MV-4-11 (cell line): ENCODE data around the gene CD320.
A peak's percentile ranks its signal among the peaks of the same experiment; 100 is the strongest.
"Not testable (repeated sequence)": the region's sequence is repeated elsewhere in the genome, so short reads cannot be mapped to it uniquely, and the experiment has no call there.

Experiments used
- DNase-seq: peaks from one replicate; lab custom pipeline; 2025; lab: John Stamatoyannopoulos, UW

Gene CD320

DNA sequence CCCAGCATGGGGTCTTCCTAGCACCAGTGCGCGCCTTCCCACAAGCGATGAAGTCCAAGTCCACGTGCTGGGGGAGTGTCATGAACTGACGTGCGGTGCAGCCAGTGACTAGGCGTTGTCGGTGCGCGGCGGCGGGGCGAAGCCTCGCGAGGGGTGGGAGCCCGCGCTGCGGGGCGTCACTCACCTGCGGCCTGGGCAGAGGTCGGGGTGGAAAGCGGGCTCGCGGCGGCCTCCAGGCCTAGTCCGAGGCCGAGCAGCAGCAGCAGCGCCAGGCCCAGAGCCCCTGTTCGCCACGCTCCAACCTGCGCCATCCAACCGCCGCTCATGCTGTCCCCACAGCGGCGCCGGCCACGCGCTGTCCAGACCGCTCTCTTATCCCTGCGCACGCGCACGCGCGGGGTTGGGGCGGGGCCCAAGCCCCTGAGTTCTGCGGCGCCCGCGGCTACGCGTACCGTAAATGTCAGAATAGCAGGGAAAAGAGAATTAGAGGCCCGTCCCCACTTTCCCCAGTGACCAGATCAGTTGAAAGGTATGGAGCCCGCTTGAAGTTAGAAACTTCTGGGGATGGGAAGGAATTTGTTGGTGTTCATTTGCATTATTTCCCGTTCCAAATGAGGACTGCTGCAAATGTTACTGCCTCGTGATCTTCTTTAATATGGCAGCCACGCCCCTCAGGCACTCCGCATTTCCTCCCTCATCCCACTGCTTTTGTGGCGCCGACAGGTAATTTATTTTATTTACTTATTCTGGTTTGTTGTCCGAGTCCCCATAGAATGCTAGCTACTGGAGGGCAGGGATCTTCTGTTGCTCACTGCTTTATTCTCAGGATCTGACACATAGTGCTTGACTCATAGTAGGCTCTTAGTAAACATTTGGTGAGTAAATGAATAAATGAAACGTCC lies at the start of gene CD320:
Gene CD320 (minus strand): TSS at position 394 of the 902 bp plus-strand sequence. CDS start 68 bp downstream, at position 326.
- peak; percentile 89 for DNase-seq

DNA sequence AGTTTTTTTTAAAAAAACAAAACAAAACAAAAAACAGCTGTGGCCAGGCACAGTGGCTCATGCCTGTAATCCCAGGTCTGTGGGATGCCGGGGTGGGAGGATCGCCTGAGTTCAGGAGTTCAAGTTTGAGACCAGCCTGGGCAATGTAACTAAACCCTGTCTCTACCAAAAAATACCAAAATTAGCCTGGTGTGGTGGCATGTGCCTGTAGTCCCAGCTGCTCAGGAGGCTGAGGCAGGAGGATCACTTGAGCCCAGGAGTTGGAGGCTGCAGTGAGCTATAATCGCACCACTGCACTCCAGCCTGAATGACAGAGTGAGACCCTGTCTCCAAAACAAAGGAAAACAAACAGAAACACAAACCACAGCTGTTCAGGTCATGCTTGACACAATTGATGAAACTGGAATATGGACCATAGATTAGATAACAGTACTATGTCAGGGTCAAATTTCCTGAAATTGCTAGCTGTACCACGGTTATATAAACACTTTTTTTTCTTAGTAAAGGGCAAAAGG lies 48.9 kb upstream of the CD320 start:
- DNase-seq = no peak

- peak; percentile 83 for DNase-seq
Measured at GRCh38 chr19:8355631-8356402, 47.7 kb upstream of the CD320 start.

- not testable (repeated sequence) for DNase-seq
Measured at GRCh38 chr19:8352845-8353244, 44.7 kb upstream of the CD320 start.

- DNase-seq = no peak
Measured at GRCh38 chr19:8352134-8352827, 44.1 kb upstream of the CD320 start.

DNA sequence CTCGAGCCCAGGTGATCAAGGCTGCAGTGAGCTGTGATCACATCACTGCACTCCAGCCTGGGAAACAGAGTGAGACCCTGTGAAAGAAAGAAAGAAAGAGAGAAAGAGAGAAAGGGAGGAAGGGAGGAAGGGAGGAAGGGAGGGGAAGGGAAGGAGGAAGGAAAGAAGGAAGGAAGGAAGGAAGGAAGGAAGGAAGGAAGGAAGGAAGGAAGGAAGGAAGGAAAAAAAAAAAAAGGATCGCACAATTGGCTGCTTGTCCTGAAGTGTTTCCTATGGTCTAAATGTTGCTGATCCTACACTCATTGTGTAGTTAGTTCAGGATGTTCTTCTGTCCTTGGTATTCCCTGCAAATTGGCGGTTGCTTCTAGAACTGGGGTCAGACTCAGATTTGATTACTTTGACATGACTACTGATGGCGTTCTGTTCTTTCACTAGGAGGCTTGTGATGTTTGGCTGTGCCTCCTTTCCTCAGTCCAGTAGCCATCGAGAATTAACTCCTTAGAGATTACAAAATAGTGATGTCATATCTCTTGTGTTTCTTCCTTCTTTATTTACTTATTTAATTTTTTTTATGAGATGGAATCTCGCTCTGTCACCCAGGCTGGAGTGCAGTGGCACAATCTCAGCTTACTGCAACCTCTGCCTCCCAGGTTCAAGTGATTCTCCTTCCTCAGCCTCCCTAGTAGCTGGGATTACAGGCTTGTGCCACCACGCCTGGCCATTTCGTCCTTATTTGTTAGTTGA lies 41.6 kb upstream of the CD320 start:
- not testable (repeated sequence) for DNase-seq

GRCh38 chr19:8343483-8343844 lies 35.3 kb upstream of the CD320 start:
- no peak for DNase-seq

- DNase-seq = peak; percentile 96
Measured at GRCh38 chr19:8342684-8343482, 34.7 kb upstream of the CD320 start, which contains the start of gene KANK3. Gene KANK3 (minus strand): TSS chr19:8343262. CDS start chr19:8337828, 5,434 bp downstream.

GRCh38 chr19:8342316-8342683 lies 34.1 kb upstream of the CD320 start:
- no peak for DNase-seq

DNA sequence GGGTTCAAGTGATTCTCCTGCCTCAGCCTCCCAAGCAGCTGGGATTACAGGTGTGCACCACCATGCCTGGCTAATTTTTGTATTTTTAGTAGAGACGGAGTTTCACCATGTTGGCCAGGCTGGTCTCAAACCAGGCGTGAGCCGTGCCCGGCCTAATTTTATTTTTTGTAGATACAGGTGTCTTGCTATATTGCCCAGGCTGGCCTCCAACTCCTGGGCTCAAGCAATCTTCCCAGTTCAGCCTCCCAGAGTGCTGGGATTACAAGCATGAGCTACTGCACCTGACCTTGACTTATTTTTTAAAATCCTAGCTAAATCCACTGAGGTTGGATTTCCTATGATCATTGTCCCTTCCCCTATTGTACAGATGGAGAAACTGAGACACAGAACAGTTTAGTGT lies 33.3 kb upstream of the CD320 start:
- not testable (repeated sequence) for DNase-seq

- DNase-seq = peak; percentile 17
Measured at GRCh38 chr19:8340341-8341096, 32.4 kb upstream of the CD320 start.

DNA sequence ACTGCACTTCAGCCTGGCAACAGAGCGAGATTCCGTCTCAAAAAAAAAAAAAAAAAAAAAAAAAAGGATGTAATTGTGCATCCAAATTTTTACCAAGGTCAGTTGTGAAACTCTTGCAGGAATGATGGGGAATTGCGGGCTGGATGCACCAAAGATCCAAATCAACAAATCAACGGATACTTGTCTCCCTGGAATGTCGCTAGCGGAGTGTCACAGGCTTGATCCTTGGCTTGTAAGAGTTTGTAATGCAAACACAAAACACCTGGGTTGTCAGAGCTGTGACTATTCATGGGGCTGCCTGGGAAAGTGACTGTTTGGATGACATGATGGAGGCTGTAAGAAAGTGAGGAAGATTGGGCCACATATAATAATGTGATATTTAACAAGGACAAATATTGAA lies 30.7 kb upstream of the CD320 start:
- DNase-seq = no peak

DNA sequence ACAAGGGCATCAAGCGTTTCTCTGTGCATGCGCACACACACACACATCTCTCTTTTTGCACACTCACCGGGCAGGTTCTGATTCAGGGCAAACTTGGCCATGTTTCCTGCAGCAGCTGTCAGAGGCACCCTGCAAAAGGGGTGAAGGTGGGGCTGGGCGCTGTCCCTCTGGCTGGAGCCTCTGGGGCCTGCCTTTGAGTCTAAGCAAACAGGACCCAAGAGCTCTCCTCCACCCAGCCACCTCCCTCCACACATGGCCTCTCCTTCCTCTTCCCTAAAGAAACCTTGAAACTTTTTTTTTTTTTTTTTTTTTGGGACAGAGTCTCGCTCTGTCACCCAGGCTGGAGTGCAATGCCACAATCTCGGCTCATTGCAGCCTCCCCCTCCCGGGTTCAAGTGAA lies 29.6 kb upstream of the CD320 start:
- DNase-seq = no peak

GRCh38 chr19:8336660-8337059 lies 28.5 kb upstream of the CD320 start:
- DNase-seq = no peak

DNA sequence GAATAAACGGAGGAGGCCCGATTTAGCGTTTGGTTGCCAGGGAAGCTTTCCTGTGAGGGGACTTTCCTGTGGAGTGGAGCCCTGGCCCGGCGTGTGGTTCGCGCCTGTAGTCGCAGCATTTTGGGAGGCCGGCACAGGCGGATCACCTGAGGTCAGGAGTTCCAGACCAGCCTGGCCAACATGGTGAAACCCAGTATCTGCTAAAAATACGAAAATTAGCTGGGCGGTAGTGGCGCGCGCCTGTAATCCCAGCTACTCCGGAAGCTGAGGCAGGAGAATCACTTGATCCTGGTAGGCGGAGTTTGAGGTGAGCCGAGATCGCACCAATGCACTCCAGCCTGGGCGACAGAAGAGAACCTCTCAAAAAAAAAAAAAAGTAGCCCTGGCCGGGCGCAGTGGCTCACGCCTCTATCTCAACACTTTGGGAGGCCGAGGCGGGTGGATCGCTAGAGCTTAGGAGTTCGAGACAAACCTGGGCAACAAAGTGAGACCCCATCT lies 28.0 kb upstream of the CD320 start:
- peak; percentile 50 for DNase-seq

DNA sequence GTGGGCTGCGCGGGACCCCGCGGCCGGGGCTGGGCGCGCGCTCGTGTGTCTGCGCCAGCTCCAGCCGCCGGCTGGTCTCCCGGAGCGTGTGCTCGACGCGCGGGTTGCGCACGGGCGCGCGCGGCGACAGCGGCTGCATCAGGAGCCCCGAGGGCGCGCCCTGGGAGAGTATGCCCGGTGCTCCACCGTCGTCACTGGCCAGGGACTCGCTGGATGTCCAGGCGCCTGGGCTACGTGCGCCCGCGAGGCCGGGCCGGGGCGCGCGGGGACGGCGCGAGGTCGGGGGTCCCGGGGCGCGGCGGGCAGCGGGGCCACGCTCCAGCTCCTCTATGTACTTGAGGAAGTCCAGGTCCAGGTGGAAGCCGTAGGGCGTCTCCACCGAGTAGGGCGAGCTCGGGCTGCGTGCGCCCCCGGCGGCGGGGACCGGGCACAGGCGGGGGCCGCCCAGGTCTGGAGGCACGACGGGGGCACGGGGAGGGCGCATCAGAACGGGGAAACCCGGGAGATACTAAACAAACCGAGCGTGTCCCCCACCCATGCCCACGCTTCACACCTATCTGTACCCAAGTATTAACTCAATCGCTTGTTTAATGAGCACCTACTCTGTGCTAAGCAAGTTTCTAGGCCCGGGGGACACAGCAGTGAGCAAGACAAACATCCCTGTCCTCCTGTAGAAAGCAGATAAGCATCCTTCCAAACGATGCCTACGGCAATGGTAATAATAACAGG lies 27.3 kb upstream of the CD320 start:
- DNase-seq = no peak

GRCh38 chr19:8334458-8335342 lies 26.5 kb upstream of the CD320 start:
- peak; percentile 65 for DNase-seq
